Measurements from ENCODE around the gene SGTA.

DNA sequence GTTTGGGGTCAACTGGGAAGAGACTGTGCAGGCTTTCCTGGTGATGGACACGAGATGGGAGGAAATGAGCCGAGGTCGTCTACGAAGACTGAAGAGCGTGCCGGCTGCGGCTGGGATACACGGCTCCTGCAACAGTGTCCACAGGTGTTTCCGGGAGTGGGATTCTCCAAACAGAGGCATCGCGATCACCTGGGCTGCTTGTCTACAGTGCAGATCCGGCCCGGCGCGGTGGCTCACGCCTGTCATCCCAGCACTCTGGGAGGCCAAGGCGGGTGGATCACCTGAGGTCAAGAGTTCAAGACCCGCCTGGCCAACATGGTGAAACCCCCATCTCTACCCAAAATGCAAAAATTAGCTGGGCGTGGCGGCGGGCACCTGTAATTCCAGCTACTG lies 31.6 kb downstream of the SGTA start:
- TF ChIP-seq, protein P1, sequence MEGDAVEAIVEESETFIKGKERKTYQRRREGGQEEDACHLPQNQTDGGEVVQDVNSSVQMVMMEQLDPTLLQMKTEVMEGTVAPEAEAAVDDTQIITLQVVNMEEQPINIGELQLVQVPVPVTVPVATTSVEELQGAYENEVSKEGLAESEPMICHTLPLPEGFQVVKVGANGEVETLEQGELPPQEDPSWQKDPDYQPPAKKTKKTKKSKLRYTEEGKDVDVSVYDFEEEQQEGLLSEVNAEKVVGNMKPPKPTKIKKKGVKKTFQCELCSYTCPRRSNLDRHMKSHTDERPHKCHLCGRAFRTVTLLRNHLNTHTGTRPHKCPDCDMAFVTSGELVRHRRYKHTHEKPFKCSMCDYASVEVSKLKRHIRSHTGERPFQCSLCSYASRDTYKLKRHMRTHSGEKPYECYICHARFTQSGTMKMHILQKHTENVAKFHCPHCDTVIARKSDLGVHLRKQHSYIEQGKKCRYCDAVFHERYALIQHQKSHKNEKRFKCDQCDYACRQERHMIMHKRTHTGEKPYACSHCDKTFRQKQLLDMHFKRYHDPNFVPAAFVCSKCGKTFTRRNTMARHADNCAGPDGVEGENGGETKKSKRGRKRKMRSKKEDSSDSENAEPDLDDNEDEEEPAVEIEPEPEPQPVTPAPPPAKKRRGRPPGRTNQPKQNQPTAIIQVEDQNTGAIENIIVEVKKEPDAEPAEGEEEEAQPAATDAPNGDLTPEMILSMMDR (conservative IDR thresholded peaks at IDR 0.05; ENCODE audit: low read length): no peak
- no peak for TF ChIP-seq EZH2phosphoT487 (IDR thresholded peaks at IDR 0.05; ENCODE audit: borderline replicate concordance)
